Measurements from ENCODE around the gene ACVRL1.

The ACVRL1 gene

GRCh38 chr12:51937926-51938325 lies 30.6 kb downstream of the ACVRL1 start:
- no peak for DNase-seq (ENCODE audit: extremely low read depth in 1 of 2, low read depth in 1 of 2)

GRCh38 chr12:51938726-51939125 lies 31.4 kb downstream of the ACVRL1 start:
- DNase-seq (ENCODE audit: extremely low read depth in 1 of 2, low read depth in 1 of 2) = no peak

- DNase-seq (ENCODE audit: extremely low read depth in 1 of 2, low read depth in 1 of 2) = no peak
Measured at GRCh38 chr12:51941011-51941581, 33.8 kb downstream of the ACVRL1 start.

- DNase-seq (ENCODE audit: extremely low read depth in 1 of 2, low read depth in 1 of 2) = no peak
Measured at GRCh38 chr12:51941604-51942003, 34.3 kb downstream of the ACVRL1 start.

- no peak for DNase-seq (ENCODE audit: extremely low read depth in 1 of 2, low read depth in 1 of 2)
Measured at GRCh38 chr12:51942056-51942455, 34.8 kb downstream of the ACVRL1 start.

- no peak for DNase-seq (ENCODE audit: extremely low read depth in 1 of 2, low read depth in 1 of 2)
Measured at GRCh38 chr12:51942501-51943000, 35.2 kb downstream of the ACVRL1 start.

GRCh38 chr12:51943346-51943745 lies 36.0 kb downstream of the ACVRL1 start:
- DNase-seq (ENCODE audit: extremely low read depth in 1 of 2, low read depth in 1 of 2) = no peak

- no peak for DNase-seq (ENCODE audit: extremely low read depth in 1 of 2, low read depth in 1 of 2)
Measured at GRCh38 chr12:51944608-51945233, 37.4 kb downstream of the ACVRL1 start.

GRCh38 chr12:51947246-51947996 lies 40.1 kb downstream of the ACVRL1 start:
- no peak for DNase-seq (ENCODE audit: extremely low read depth in 1 of 2, low read depth in 1 of 2)

- DNase-seq (ENCODE audit: extremely low read depth in 1 of 2, low read depth in 1 of 2) = no peak
Measured at GRCh38 chr12:51948066-51948465, 40.8 kb downstream of the ACVRL1 start.

GRCh38 chr12:51949342-51950030 lies 42.2 kb downstream of the ACVRL1 start:
- no peak for DNase-seq (ENCODE audit: extremely low read depth in 1 of 2, low read depth in 1 of 2)

GRCh38 chr12:51950682-51951198 lies 43.4 kb downstream of the ACVRL1 start:
- no peak for DNase-seq (ENCODE audit: extremely low read depth in 1 of 2, low read depth in 1 of 2)

- peak; percentile 75 to 84 for DNase-seq (ENCODE audit: extremely low read depth in 1 of 2, low read depth in 1 of 2)
Measured at GRCh38 chr12:51951199-51951842, 44.0 kb downstream of the ACVRL1 start, which contains the start of gene ACVR1B. Gene ACVR1B (plus strand): TSS chr12:51951699. CDS start chr12:51951744, 45 bp downstream.

- no peak for DNase-seq (ENCODE audit: extremely low read depth in 1 of 2, low read depth in 1 of 2)
Measured at GRCh38 chr12:51951843-51952722, 44.8 kb downstream of the ACVRL1 start.

- DNase-seq (ENCODE audit: extremely low read depth in 1 of 2, low read depth in 1 of 2) = no peak
Measured at GRCh38 chr12:51953089-51953488, 45.8 kb downstream of the ACVRL1 start.

- DNase-seq (ENCODE audit: extremely low read depth in 1 of 2, low read depth in 1 of 2) = no peak
Measured at GRCh38 chr12:51953864-51954263, 46.6 kb downstream of the ACVRL1 start.

GRCh38 chr12:51954561-51955361 lies 47.5 kb downstream of the ACVRL1 start:
- DNase-seq (ENCODE audit: extremely low read depth in 1 of 2, low read depth in 1 of 2) = no peak

GRCh38 chr12:51955702-51956101 lies 48.4 kb downstream of the ACVRL1 start:
- no peak for DNase-seq (ENCODE audit: extremely low read depth in 1 of 2, low read depth in 1 of 2)

- DNase-seq (ENCODE audit: extremely low read depth in 1 of 2, low read depth in 1 of 2) = no peak
Measured at GRCh38 chr12:51958542-51958941, 51.2 kb downstream of the ACVRL1 start.

All from stimulated activated CD8-positive, alpha-beta memory T cell treated with anti-CD3 and anti-CD28 coated beads, Interleukin-7, amount 100 ng/mL, for 48 hours (primary cell).